ENCODE measurements around the gene C4orf50. TPM values are rescaled to one million over a fixed set of nuclear protein-coding genes. Genes with fewer than 3 reads are reported as not detected.

The C4orf50 gene
- total and polyA plus RNA-seq, 2 of the 8 experiments (the other 6 are each of a cell fraction or from before 2014, with no cell fraction given): 0.08 to 0.22 TPM

DNA sequence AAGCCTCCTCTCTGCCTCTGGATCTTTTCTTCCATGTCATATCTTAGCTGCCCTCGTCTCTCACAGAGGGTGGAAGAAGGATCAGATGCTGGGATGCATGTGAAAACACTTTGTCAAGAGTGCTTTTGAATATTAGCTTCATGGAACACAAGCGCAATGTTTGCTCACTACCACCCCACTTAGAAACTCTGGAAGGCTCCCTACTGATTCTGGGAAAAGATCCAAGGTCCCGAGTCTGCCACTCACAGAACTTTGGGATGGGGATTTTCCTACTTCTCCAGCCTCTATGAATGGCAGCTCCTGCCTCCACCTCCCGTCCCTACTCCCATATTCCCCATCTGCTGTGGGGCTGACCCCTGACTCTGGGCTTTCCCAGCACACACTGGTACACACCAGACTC, 85.1 kb downstream of the C4orf50 start (continued):
- TF ChIP-seq ASH2L (IDR thresholded peaks at IDR 0.05; ENCODE audit: low read length) (no peak), CTBP2 (IDR thresholded peaks at IDR 0.05; ENCODE audit: borderline replicate concordance, insufficient read depth, insufficient read length, low read length) (no peak), RNF2 (IDR thresholded peaks at IDR 0.05; ENCODE audit: borderline replicate concordance, low read depth, low read length, missing control alignments, poor library complexity, severe bottlenecking) (no peak)

All from H1 (cell line).